ENCODE measurements around the gene IL17A.
A peak's percentile ranks its signal among the peaks of the same experiment; 100 is the strongest.
"Not testable (repeated sequence)": the region's sequence is repeated elsewhere in the genome, so short reads cannot be mapped to it uniquely, and the experiment has no call there.

The IL17A gene

DNA sequence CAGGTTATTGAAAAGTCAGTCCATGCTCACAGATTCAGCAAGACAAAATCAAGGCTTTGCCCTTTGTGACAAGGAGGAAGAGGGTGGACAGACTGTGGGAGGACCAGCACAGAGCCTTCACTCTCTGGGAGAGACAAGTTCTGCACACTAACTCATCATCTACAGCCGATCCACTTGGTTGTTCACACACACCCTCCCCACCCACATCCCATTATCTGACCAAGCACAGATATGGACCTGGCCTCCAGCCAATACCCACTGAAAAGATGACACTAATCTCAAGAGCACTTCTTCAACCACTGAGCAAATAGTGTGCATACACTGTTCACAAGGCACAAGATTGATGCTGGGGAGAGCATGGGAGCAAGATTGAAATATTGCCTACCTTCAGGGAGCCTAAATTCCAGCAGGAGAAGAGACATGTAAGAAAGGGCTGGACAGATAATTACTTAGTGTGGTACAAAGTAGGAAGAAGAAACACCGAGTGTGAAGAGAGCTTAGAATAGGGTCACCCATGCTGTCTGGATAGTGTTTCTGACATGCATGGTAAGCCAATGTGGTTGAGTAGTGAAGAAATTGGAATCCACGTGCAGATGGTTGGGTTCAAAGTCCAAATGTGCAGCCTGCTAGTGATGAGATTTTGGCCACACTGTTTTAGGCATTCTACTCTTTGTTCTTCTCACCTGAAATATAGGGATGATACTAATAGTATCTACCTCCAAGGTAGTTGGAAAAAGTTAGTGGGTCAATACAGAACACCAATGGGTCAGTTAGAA is 21.7 kb upstream of the IL17A start:
- no peak for DNase-seq

DNA sequence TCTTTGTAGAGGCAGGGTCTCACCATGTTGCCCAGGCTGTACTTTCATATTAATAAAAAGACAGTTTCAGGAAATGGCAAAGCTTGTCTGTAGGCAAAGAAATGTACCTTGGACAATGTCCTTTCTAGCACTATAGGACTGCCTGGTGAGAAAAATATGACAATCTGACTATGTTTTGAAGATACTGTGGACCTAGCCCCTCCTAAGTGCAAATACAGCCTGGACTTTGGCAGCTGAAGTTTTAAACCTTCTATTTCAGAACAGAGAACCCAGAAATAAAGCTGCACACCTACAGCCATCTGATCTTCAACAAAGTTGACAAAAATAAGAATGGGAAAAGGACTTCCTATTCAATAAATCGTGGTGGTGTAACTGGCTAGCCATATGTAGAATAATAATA is 18.9 kb upstream of the IL17A start:
- no peak for DNase-seq

DNA sequence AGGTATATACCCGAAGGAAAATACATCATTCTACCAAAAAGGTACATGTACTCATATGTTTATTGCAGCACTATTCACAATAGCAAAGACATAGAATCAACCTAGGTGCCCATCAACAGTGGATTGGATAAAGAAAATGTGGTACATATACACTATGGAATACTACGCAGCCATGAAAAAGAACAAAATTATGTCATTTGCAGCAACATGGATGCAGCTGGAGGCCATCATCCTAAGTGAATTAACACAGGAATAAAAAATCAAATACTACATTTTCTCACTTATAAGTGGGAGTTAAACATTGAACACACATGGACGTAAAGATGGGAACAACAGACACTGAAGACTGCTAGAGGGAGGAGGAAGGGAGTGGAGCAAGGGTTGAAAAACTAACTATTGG is 17.8 kb upstream of the IL17A start:
- not testable (repeated sequence) for DNase-seq

DNA sequence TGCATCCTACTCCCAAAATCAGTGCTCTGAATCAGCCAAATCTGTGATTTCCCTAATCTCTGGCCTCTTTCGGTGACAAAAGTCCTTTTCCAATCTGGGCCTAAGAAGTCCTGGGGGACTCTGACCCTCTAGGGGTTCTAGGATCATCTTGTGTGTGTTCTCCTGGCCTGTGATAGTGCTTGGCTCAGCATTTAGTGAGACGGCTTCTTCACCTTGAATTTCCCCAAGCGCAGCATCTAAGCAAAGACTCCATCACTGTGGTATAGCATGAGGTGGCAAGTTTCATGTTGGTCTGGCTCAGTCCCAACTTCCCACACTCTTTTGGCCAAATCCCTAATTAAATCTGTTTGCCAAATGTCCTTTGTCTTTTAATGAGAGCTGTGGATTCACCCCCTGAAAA is 12.1 kb upstream of the IL17A start:
- DNase-seq, result no peak

DNA sequence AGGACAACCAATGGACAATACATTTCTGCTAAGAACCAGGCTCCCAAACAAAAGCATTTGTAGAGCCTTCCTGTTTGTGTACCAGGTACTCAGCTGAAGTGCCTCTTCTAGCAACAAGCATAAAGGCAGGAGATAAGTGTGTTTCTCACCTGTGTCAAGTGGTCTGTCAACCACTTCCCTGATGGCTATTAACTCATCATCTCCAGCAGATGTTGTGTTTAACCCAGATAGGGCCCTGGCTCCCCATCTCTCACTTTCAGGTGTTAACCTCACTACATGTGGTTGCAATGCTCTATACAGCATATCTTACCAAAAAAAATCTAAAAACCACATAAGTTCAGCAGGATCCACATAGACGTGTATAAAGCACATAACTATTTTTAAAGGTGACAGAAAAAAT is 9.6 kb upstream of the IL17A start:
- peak; percentile 20 to 21 for DNase-seq

DNA sequence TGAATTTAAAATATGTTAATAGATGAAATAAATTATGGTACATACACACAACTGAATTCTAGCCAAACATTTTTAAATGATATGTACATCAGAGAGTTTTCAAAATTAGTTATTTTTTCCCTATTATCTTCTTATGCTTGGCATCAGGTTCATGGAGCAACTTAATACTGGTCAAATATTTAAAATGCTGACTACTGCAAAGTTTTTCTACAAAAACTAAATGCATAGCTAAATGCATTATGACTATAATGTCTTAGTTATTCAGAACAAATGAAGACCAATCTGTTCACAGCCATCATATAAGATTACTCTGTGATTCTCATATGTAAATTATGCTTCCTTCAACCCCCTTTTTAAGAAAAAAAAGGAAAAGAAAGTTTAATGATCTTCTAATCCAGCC is 8.2 kb upstream of the IL17A start:
- no peak for DNase-seq

DNA sequence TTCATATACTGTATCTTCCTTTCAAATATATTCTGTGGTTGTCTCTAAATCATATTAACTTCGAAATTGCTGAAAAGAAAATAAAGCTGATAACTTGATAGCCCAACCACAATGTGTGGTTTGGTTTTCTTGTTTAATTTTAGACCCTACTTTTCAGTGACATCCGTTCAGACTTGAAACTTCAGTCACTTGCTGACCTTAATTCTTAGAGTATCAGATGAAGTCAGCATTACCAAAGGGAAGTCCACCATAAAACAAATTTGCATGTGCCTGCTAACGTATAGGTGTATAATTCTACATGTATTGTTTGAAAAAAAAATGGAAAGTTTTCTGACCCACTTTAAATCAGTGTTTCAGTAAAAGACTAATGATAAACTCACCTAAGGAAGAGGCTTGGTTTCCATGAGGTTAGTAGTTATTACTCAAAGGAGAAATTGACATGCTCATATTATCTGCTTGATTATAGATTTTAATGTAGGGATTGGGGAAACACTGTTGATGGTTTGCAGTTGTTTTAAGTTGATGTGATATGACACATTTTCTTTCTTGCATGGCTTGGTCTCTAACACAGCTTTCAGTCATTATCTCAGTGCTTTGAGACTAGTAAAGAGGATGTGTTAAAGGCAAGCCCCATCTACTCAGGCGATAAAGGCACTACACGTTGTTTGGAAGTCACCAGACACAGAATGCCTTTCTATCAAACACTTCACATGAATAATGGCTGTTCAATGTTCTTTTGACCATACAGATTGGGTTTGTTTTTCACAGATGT is 5.2 kb upstream of the IL17A start:
- no peak for DNase-seq

DNA sequence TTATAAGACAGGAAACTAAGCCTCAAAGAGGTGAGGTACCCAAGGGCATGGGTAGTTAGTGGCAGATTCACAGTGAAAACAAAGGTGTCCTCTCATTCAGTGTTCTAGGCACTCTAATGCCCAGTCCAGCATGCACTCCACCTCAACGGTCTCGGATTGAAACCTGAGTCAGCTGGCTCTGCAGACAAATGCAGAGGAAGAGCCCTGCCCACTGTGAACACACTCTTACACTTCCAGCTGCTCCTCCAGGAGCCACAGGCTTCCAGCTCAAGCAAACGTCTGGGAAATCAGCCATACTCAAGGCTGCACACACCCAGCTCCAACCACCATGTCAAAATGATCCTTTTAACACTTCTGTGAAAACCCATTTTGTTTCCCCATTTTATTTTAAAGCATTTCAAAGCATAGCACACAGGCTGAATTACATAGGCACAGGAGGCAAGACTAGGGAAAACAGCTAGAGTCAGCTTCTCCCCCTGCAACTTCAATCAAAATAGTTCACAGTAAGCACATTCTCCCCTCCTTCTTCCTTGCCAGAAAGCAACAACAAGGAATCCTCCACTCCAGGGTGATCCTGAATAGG is 3.0 kb upstream of the IL17A start:
- no peak for DNase-seq

DNA sequence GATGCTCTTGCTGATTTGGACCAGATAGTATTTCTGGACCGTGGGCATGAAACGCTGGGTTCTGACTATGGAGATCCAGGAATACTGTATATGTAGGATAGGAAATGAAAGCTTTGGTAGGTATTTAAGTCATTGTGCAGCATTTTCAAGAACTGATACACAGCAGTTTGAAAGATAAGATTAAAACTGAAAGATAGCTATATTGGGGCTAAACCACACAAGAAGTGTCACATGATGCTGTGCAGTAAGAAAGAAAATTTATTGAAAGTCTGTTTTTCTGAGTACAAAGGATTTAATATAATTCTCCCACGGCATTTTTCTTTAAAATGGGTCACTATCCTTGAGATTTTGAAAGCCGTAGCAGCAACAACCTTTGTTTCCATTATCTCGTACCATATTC is 305 bp downstream of the IL17A start:
- no peak for DNase-seq

DNA sequence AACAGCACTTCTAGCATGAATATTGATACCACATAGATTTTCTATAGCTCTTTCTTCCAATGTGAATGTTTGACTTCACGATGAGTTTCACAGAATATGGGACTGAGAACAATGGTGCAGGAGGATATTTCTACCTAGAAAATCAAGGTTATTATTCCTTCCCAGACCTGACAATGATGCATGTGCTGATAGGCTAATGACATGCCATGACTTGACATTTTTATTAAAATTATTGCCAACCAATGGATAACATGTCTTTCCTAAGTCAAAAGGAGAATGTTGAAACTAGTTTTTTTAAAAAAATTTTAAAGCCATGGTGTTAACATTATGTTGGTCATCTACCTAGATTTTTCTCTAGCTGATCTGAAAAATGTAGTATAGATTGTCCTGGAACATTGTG is 923 bp downstream of the IL17A start:
- no peak for DNase-seq

DNA sequence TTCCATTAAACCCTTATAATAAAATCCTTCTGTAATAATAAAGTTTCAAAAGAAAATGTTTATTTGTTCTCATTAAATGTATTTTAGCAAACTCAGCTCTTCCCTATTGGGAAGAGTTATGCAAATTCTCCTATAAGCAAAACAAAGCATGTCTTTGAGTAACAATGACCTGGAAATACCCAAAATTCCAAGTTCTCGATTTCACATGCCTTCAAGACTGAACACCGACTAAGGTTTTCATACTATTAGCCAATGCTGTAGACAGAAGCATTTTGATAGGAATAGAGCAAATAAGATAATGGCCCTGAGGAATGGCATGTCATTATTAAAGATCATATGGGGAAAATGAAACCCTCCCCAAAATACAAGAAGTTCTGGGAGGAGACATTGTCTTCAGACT is 3.8 kb downstream of the IL17A start:
- no peak for DNase-seq

DNA sequence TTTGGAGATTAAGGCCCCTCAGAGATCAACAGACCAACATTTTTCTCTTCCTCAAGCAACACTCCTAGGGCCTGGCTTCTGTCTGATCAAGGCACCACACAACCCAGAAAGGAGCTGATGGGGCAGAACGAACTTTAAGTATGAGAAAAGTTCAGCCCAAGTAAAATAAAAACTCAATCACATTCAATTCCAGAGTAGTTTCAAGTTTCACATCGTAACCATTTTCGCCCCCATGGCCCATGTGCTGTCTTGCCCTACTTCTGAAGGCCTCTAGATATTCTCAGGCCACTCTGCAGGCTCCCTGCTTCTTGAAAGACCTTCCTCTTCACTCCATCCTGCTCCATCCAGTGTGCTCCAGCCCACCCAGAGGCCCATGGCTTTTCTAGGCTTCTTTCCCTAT is 4.2 kb downstream of the IL17A start:
- no peak for DNase-seq

DNA sequence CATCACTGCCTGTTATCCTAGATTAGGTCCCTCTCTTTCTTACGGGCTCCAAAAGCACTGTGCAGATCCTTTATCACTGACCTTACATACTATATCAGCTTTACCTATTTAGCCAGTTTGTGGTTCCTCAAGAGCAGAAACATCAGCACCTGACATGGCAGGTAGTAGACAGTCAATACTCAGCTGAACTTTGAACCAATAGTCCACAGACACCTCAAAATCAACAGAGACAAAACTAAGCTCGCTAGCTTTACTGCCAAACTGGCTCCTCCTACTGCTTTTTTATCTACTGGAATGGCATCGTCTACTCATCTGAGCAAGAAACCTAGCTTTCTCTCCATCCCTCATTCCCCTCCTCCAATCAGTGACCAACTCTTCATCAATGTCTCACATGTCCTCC is 5.6 kb downstream of the IL17A start:
- DNase-seq, result no peak

DNA sequence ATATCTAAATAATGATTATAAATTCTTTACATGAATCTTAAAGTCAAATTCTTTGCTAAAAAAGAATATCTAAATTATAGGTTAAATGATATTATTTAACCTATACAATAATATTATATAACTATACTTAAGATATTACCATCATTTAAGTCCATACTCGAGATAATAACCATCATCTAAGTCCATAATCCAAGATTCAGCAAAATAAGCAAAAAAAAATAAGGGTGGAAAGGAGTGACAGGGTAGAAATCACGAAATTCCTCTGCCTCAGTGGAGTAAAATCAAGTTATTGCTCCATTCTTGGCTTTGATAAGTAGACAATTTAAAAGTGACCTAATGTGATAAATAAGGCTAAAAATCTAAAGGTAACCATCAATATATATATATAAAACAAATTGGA is 9.7 kb downstream of the IL17A start:
- DNase-seq, result no peak

DNA sequence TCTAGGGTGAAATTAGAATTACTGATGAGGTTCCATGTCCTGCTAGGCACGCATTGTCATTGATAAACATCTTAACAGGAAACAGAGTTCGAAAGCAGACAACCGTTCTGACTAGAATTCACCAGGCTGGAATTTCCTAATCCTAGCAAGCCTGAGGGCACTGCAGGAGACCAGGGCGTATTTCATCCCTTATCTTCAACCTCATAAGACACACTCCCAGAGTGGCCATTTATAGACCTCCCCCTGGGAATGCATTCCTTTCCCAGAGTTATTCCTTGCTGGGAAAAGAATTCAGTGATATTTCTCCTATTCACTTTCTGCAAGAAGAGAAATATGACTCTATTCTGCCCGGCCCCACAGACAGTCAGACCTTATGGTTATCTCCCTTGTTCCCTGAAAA is 13.9 kb downstream of the IL17A start:
- not testable (repeated sequence) for DNase-seq

DNA sequence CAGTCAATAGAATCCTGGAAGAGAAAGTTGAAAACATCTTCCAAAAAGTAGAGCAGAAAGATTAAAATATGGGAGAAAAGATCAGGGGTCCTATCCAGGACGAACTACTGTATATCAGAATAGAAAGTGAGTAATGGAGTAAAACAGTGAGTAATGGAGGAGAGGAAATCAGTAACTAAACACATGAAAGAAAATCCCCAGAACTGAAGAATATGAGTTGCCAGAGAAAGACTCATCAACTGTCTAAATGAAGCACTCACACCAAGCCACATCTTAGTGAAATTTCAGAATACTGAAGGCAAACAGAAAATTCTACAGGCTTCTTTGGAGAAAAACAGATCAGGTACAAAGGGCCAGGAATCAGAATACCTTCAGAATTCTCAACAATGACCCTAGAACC is 14.9 kb downstream of the IL17A start:
- DNase-seq, result no peak

DNA sequence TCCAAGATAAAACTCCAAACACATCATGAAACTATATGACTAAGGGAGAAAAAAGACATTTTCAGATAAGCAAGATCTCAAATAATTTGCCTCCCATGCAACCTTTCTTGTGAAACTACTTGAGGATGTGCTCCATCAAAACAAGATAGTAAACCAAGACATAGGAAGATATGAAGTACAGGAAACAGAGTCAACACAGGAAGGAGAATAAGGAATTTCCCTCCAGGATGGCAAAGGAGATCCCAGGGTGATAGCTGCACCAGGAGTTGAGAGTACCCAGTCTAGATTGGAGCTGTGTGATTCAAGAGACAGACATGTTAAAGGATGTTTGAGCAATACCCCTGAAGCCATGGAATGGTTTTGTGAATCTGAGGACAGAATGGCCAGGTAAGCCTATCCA is 15.3 kb downstream of the IL17A start:
- DNase-seq, result no peak

DNA sequence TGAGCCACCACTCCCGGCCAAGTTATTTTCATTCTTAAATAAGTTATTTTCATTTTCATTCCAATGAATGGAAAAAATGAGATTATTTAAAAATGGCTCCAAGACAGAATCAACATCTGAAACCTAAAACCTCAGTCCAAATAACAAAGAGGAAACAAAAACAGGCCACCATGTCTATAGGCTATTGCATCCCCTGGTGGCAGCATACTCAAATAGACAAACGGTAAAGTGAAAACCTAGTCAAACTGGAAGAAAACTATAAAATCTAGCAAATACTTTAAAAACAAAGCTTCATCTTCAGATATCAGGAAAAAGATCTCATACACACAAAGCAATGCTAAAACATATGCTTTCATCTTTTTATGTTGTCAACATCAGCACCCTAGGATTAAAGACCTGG is 20.9 kb downstream of the IL17A start:
- no peak for DNase-seq

DNA sequence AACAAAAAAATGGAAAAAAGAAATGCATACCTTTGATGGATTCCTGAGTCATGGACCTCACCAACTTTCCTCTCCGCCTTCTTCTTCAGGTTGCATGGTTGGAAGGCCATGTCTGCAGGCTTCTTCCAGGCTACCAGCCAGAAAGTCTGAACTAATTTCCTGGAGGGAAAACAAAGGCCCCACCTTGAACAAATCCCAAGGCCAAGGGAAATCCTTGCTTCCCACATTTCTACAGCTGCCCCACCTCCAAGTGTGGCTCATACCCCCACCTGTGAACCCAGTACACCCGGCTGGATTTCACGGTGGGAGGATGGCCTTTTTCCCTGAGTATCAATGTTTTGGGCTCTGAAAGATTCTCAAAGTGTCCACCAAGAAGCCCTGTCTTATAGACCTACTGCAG is 22.4 kb downstream of the IL17A start:
- no peak for DNase-seq

DNA sequence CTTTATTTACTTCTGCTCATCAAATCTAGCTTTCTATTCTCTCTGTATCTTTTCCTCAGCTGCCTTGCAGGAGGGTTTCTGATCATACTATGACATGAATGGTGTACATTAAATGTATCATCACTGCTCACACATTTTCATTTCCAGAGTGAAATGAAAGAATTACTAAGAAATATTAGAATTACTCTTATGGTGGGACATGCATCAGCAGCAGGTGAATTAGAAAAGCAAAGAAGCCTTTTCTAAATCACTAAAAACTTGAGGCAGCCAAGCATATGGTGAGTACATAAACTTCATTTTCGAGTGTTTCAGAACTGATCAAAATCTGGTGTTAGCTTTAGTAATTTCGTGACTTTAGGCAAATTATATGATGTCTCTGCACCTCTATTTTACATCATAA is 23.6 kb downstream of the IL17A start:
- DNase-seq, result no peak

DNA sequence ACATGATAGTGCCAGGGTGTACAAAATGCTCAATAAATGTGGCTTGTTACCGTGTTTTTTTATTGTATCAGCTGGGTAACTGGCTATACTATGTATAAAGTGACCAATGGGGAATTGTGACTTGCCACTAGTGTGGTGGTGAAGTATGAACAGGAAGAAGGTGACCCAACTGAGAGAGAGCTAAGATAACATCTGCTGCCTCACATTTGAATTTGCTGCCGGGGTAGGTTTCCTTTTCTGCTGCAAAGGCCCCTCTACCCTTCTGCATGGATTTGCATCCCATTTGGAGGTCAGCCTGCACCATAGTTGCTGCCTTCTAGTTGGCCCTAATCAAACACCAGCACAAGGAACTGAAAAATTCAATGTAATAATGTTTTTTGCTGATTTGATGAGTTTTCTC is 24.1 kb downstream of the IL17A start:
- DNase-seq, result no peak

DNA sequence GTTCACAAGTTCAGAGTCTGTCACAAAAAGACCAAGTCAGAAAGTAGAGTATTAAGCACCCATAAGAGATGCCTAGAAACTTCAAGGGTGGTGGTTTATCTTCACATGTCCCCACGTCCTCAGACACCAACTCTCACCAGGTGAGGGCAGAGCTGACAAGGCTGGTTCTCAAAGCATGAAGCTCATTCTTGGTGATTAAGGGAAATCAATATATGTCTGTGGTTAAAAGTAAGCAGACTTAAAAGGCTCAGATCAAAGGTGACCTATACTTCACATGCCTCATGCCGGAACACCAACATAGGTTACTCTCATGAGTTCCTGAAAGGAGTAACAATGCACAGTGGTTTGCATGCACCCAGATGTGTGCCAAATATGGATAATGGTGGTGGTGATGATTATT is 27.0 kb downstream of the IL17A start:
- peak in 1 of 2 donors; percentile 13 for DNase-seq

DNA sequence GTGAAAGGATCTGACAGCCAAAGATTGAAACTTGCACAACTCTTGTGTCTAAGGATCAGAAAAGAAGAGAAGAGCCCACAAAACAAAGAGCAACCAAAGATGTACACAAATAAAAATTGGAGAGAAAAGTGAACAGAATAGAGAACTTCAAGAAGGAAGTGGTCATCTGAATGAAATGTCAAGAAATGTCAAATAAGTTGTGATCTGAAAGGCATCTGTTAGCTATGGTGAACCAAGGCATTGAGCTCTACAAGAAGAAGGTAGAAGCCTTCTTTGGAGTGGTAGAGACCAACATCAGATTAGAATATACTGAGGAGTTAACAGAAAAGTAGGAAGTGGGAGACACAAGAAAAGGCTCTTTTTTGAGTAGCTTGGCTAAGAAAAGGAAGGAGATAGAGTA is 29.6 kb downstream of the IL17A start:
- no peak for DNase-seq

DNA sequence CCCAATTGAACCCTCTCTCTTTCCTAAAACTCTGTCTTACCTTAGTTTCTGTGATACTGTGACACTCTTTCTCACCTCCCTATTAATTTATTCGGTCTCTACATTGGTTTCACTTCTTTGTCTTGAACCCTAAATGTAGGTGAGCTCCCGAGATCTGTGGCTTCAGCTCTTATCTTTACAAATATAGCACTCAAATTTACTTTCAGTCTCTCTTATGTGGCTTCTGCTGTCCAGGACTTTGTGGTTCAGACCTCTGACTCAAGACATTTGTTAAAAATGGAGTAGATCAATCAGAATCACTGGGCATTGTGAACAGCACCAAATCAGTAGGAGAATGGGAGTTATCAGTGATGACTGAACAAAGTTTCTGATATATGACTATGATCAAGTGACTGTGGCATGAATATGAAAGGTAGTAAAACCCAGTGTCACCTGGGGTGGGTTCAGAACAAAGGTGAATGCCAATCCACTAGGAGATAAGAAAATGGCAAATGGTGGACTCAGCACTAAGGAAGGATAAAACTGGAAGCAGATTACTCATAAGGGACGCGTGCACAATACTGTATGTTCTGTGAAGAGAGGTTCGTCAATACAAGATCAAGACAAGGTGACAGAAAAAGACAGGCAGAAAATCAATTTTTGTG is 30.9 kb downstream of the IL17A start:
- no peak for DNase-seq
